Heart right ventricle (tissue), 16 donors: Measurements from ENCODE around the gene AGBL4. TPM values are rescaled to one million over a fixed set of nuclear protein-coding genes. Genes with fewer than 3 reads are reported as not detected.

Experiments
- ATAC-seq, 8 donors: fragments of 200-7000 bp; cut with Tn5 transposase; one replicate each; pipeline ENCODE4 v1.9.1; 2020; ENCODE audit warnings: mild to moderate bottlenecking in 8 of 8, moderate library complexity in 8 of 8, moderate number of reproducible peaks in 1 of 8
- DNase-seq, 2 donors: peaks; one replicate each; pipeline ENCODE4 v3.0.0-alpha.2; 2020
- H3K27ac ChIP-seq, 10 donors: fragments of 200-600 bp; sonication (generic) in 2 of 10; one replicate each; pipeline versions ENCODE4 v1.5.0 to v1.8.0; 2020 to 2022; ENCODE audit warnings: mild to moderate bottlenecking in 3 of 10
- H3K27me3 ChIP-seq, 7 donors: fragments of 200-600 bp; one replicate each; pipeline ENCODE4 v1.8.0; 2021 to 2022; ENCODE audit warnings: mild to moderate bottlenecking in 2 of 7
- H3K36me3 ChIP-seq, 9 donors: fragments of 200-600 bp; sonication (generic) in 1 of 9; one replicate each; pipeline versions ENCODE4 v1.5.0 to v1.8.0; 2020 to 2022; ENCODE audit warnings: mild to moderate bottlenecking in 2 of 9
- H3K4me1 ChIP-seq, 9 donors: fragments of 200-600 bp; sonication (generic) in 1 of 9; one replicate each; pipeline versions ENCODE4 v1.5.0 to v1.8.0; 2020 to 2022; ENCODE audit warnings: mild to moderate bottlenecking in 4 of 9
- H3K4me3 ChIP-seq, 10 donors: fragments of 200-600 bp; sonication (generic) in 2 of 10; one replicate each; pipeline versions ENCODE4 v1.5.0 to v1.8.0; 2020 to 2022; ENCODE audit warnings: mild to moderate bottlenecking in 7 of 10, moderate library complexity in 2 of 10
- H3K9me3 ChIP-seq, 11 donors: fragments of 200-600 bp in 10 of 11; sonication (generic) in 2 of 11; one replicate each; pipeline versions ENCODE4 v1.5.0 to v1.8.0; 2013 to 2022; ENCODE audit warnings: mild to moderate bottlenecking in 2 of 11, control low read depth in 1 of 11, moderate library complexity in 1 of 11
- CTCF ChIP-seq, 9 donors: fragments of 200-600 bp; sonication (generic) in 2 of 9; IDR thresholded peaks; one replicate each; pipeline versions ENCODE4 v1.5.0 to v1.8.0; 2021 to 2022; ENCODE audit warnings: antibody characterized with exemption in 9 of 9, mild to moderate bottlenecking in 5 of 9, moderate library complexity in 1 of 9
- WGBS, 2 donors: extraction: QIAGEN DNeasy Blood & Tissue Kit; methylation state at CpG; one replicate each; pipeline ENCODE4 v1.1.7; 2013; ENCODE audit warnings: inconsistent platforms in 1 of 2; 5-methylcytosine and 5-hydroxymethylcytosine counted together
- intact Hi-C, 10 donors: fragments of 100-400 bp; cut with DNase I; formaldehyde crosslinking; loops; one replicate each; pipeline versions ENCODE4 v1.11.1 to v1.14.2; 2022
- polyA plus RNA-seq, 2 donors: library from polyadenylated mRNA; stranded (reverse); fragments of 200-250 nt; gene quantifications; one replicate each; pipeline ENCODE4 v1.2.3, GENCODE V29; 2013
- total RNA-seq, 10 donors: library from RNA; stranded (reverse); fragmentation: NEBNext Ultra II Directional in 3 of 10; extraction: Animal tissue kit (Norgen Biotek cat#: 25700) in 3 of 10; gene quantifications; one replicate each; pipeline versions ENCODE4 v1.2.1 to v1.2.4, GENCODE V29; 2021 to 2023
- donor health status: Arrhythmogenic right ventricular cardiomyopathy.
- donor health status: ischemic (EF 13 %, LVEDD 7.1; RV severe dilation, severe dysfunction).
- donor health status: healthy with polysubstance abuse.
- donor health status: DM: no; HTN: yes; CAD: no.
- donor health status: DM: no; HTN: no; CAD: no.
- donor health status: ischemic (EF 25% LVEDD 6.9; RV normal size, moderate dysfunction).
- donor health status: ischemic (EF 25% LVEDD 5.7; RV mildly dilated, moderate dysfunction).
- donor health status: healthy.
- donor health status: DM: yes; HTN: yes; CAD: no.
- donor health status: Ischemic cardiomyopathy.
- donor health status: ischemic (EF 35%, LVEDD 5.7; RV mildly dilated, moderate dysfunction).
- donor health status: nonischemic (EF 11% LVEDD 7.7; RV severe dilation, severe dysfunction).
- donor health status: DM: yes; HTN: yes; CAD: no.
- donor health status: PGD.
- donor health status: ischemic (EF 29% LVEDD 5.4; RV normal size, mild dysfunction).
- donor health status: nonischemic (EF 23%, LVEDD 6.1; RV moderate dilation, normal function).

Gene AGBL4
- total and polyA plus RNA-seq, 12 donors = 0.04 to 0.93 (median 0.46) TPM; not detected in 2

GRCh38 chr1:48588061-48588460 lies 1435.7 kb downstream of the AGBL4 start:
- intact Hi-C loops = no loop called here
- no peak for ATAC-seq

GRCh38 chr1:48582408-48582807 lies 1441.3 kb downstream of the AGBL4 start:
- ATAC-seq (no peak), DNase-seq (no peak)
- TF ChIP-seq CTCF (IDR thresholded peaks at IDR 0.05) = no peak
- intact Hi-C loops = no loop called here
- Histone ChIP-seq H3K36me3 (no peaks in the 10 kb centered on the region), H3K4me1 (no peaks in the 10 kb centered on the region), H3K4me3 (no peak overlapping the region), H3K27ac (no peak overlapping the region), H3K9me3 (no peaks in the 10 kb centered on the region), H3K27me3 (peaks cover 0 to 5% (median 0%) of the 10 kb centered on the region in 7 donors)
- 90 to 92% methylated on average over 3 of the region's 3 CpGs for WGBS, 2 donors

More at GRCh38 chr1:48588061-48588460, 1435.7 kb downstream of the AGBL4 start:
- no peak for TF ChIP-seq CTCF (IDR thresholded peaks at IDR 0.05)
- no peak for DNase-seq
- no peak overlapping the region for H3K27ac ChIP-seq
- H3K9me3 ChIP-seq = no peaks in the 10 kb centered on the region
- no peak overlapping the region for H3K4me3 ChIP-seq
- H3K36me3 ChIP-seq = no peaks in the 10 kb centered on the region
- H3K27me3 ChIP-seq = peaks cover 0 to 10% (median 0%) of the 10 kb centered on the region in 7 donors
- no peaks in the 10 kb centered on the region for H3K4me1 ChIP-seq

GRCh38 chr1:48581270-48581669 lies 1442.5 kb downstream of the AGBL4 start:
- WGBS, 2 donors = 29 to 38% methylated on average over 2 of the region's 2 CpGs
- Histone ChIP-seq H3K27me3 (peaks cover 0 to 4% (median 0%) of the 10 kb centered on the region in 7 donors), H3K27ac (no peak overlapping the region), H3K4me1 (no peaks in the 10 kb centered on the region), H3K9me3 (no peaks in the 10 kb centered on the region), H3K36me3 (no peaks in the 10 kb centered on the region), H3K4me3 (no peak overlapping the region)
- ATAC-seq (no peak), DNase-seq (no peak)
- intact Hi-C loops = no loop called here
- TF ChIP-seq CTCF (IDR thresholded peaks at IDR 0.05) = no peak

- H3K36me3 ChIP-seq = no peaks in the 10 kb centered on the region
- no peaks in the 10 kb centered on the region for H3K9me3 ChIP-seq
- 68 to 79% methylated on average over 2 of the region's 2 CpGs for WGBS, 2 donors
- intact Hi-C loops = loop anchor here in 4 of 10 donors (10.0 kb wide), 3 partner anchors 118 to 238 kb away; no protein-coding TSS in a partner anchor
- H3K4me1 ChIP-seq = no peaks in the 10 kb centered on the region
- no peak overlapping the region for H3K4me3 ChIP-seq
- no peak for TF ChIP-seq CTCF (IDR thresholded peaks at IDR 0.05)
- DNase-seq = no peak
- no peak overlapping the region for H3K27ac ChIP-seq
- H3K27me3 ChIP-seq = peaks cover 0 to 18% (median 12%) of the 10 kb centered on the region in 7 donors
- no peak for ATAC-seq
Measured at GRCh38 chr1:48576565-48576964, 1447.2 kb downstream of the AGBL4 start.
